GM23338 (cell line): ENCODE measurements around the gene KRTAP2-2.

Experiments
- CTCF ChIP-seq, 2 experiments: fragments of 200-600 bp in 1 of 2; sonication (generic) in 1 of 2; conservative IDR thresholded peaks; 2 replicates each; pipeline versions ENCODE4 v1.5.1 to v1.6.1; 2016 to 2017; ENCODE audit warnings: antibody characterized with exemption in 2 of 2, low read depth in 2 of 2, mild to moderate bottlenecking in 2 of 2, moderate library complexity in 1 of 2
- POLR2AphosphoS5 ChIP-seq: IDR thresholded peaks from 2 replicates; pipeline ENCODE4 v1.6.1; 2016; ENCODE audit warnings: antibody characterized with exemption, low read depth

- TF ChIP-seq CTCF (conservative IDR thresholded peaks at IDR 0.05; ENCODE audit: low read depth in 2 of 2) (no peak), POLR2AphosphoS5 (no peak)
These were observed 25.3 kb downstream of the KRTAP2-2 start, which contains the start of gene KRTAP1-4 for GRCh38 chr17:41029633-41030245.
